DOHH2 (cell line): ENCODE results near the gene ITSN2.

Source experiments
- H3F3A ChIP-seq: fragments of 200-600 bp; sonication (generic), shearing (Covaris generic); 2 replicates; pipeline ENCODE4 v1.6.0; 2016; ENCODE audit warnings: antibody characterized with exemption, mild to moderate bottlenecking; ENCODE audit not compliant: control insufficient read depth, insufficient read depth
- H3K27ac ChIP-seq: fragments of 200-600 bp; sonication (generic); 2 replicates; pipeline ENCODE4 v1.5.1; 2014; ENCODE audit warnings: low read depth, mild to moderate bottlenecking, low read length, moderate library complexity
- H3K27me3 ChIP-seq: fragments of 200-600 bp; sonication (generic); 2 replicates; pipeline ENCODE4 v1.6.1; 2014; ENCODE audit warnings: mild to moderate bottlenecking, low read length, mixed read lengths; ENCODE audit not compliant: control insufficient read depth
- H3K36me3 ChIP-seq: fragments of 200-600 bp; sonication (generic); 2 replicates; pipeline ENCODE4 v1.6.1; 2014; ENCODE audit warnings: mild to moderate bottlenecking, low read length, moderate library complexity, mixed read lengths; ENCODE audit not compliant: control insufficient read depth
- H3K4me1 ChIP-seq: fragments of 200-600 bp; sonication (generic); 2 replicates; pipeline ENCODE4 v1.6.1; 2014; ENCODE audit warnings: mild to moderate bottlenecking, low read length, mixed read lengths; ENCODE audit not compliant: control insufficient read depth
- H3K4me2 ChIP-seq: fragments of 200-600 bp; sonication (generic); 2 replicates; pipeline ENCODE4 v1.6.0; 2014; ENCODE audit warnings: mild to moderate bottlenecking, low read length, moderate library complexity
- H3K4me3 ChIP-seq: fragments of 200-600 bp; sonication (generic); 2 replicates; pipeline ENCODE4 v1.5.1; 2014; ENCODE audit warnings: mild to moderate bottlenecking, low read length, mixed read lengths
- H3K79me2 ChIP-seq: fragments of 200-600 bp; sonication (generic); 2 replicates; pipeline ENCODE4 v1.6.1; 2014; ENCODE audit warnings: mild to moderate bottlenecking, low read length, mixed read lengths; ENCODE audit not compliant: control insufficient read depth
- H3K9me2 ChIP-seq: fragments of 200-600 bp; sonication (generic); replicated peaks from 2 replicates; pipeline ENCODE4 v1.6.1; 2014; ENCODE audit warnings: mild to moderate bottlenecking, low read length, mixed read lengths; ENCODE audit not compliant: control insufficient read depth
- H3K9me3 ChIP-seq: fragments of 200-600 bp; sonication (generic); 2 replicates; pipeline ENCODE4 v1.6.1; 2014; ENCODE audit warnings: antibody characterized with exemption, low read length, mixed read lengths; ENCODE audit not compliant: control insufficient read depth, insufficient read depth
- H4K20me1 ChIP-seq: fragments of 200-600 bp; sonication (generic); 2 replicates; pipeline ENCODE4 v1.6.0; 2014; ENCODE audit warnings: low read depth, mild to moderate bottlenecking, antibody characterized with exemption, low read length, moderate library complexity; ENCODE audit not compliant: control insufficient read depth, insufficient read depth
- EZH2phosphoT487 ChIP-seq: fragments of 200-600 bp; sonication (generic); IDR thresholded peaks from 2 replicates; pipeline ENCODE4 v1.6.1; 2017; ENCODE audit warnings: borderline replicate concordance, mild to moderate bottlenecking, antibody characterized with exemption, low read length, moderate library complexity, mixed read lengths
- TF ChIP-seq, protein P1 (sequence below): fragments of 200-600 bp; sonication (generic); IDR thresholded peaks from one replicate; pipeline ENCODE4 v1.5.1; 2014; ENCODE audit warnings: antibody characterized with exemption, mild to moderate bottlenecking, low read depth, low read length; ENCODE audit not compliant: poor library complexity, severe bottlenecking

Gene ITSN2

GRCh38 chr2:24247592-24247991, 112.7 kb downstream of the ITSN2 start:
- H3K36me3 ChIP-seq, result peaks cover 74% of the 10 kb centered on the region
- no peak overlapping the region for H3K27ac ChIP-seq
- no peaks in the 10 kb centered on the region for H4K20me1 ChIP-seq

GRCh38 chr2:24247164-24247563, 113.2 kb downstream of the ITSN2 start:
- TF ChIP-seq, protein P1, sequence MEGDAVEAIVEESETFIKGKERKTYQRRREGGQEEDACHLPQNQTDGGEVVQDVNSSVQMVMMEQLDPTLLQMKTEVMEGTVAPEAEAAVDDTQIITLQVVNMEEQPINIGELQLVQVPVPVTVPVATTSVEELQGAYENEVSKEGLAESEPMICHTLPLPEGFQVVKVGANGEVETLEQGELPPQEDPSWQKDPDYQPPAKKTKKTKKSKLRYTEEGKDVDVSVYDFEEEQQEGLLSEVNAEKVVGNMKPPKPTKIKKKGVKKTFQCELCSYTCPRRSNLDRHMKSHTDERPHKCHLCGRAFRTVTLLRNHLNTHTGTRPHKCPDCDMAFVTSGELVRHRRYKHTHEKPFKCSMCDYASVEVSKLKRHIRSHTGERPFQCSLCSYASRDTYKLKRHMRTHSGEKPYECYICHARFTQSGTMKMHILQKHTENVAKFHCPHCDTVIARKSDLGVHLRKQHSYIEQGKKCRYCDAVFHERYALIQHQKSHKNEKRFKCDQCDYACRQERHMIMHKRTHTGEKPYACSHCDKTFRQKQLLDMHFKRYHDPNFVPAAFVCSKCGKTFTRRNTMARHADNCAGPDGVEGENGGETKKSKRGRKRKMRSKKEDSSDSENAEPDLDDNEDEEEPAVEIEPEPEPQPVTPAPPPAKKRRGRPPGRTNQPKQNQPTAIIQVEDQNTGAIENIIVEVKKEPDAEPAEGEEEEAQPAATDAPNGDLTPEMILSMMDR, result no peak
- no peak for TF ChIP-seq EZH2phosphoT487
- Histone ChIP-seq H3K4me2 (no peak overlapping the region), H4K20me1 (no peaks in the 10 kb centered on the region), H3K36me3 (peaks cover 73% of the 10 kb centered on the region), H3K4me3 (no peak overlapping the region), H3F3A (peaks cover 3% of the 10 kb centered on the region; the same call in 1 of the 2 replicates), H3K9me2 (no peaks in the 10 kb centered on the region), H3K4me1 (peaks cover 12% of the 10 kb centered on the region), H3K9me3 (no peaks in the 10 kb centered on the region), H3K79me2 (no peaks in the 10 kb centered on the region), H3K27me3 (no peaks in the 10 kb centered on the region), H3K27ac (no peak overlapping the region)

More at GRCh38 chr2:24247592-24247991, 112.7 kb downstream of the ITSN2 start:
- Histone ChIP-seq H3K4me2 (no peak overlapping the region), H3F3A (peaks cover 5% of the 10 kb centered on the region; the same call in 1 of the 2 replicates), H3K4me1 (peaks cover 8% of the 10 kb centered on the region), H3K4me3 (no peak overlapping the region), H3K27me3 (no peaks in the 10 kb centered on the region), H3K9me2 (no peaks in the 10 kb centered on the region), H3K9me3 (no peaks in the 10 kb centered on the region), H3K79me2 (no peaks in the 10 kb centered on the region)
- TF ChIP-seq EZH2phosphoT487, result no peak
- TF ChIP-seq, protein P1, result no peak

DNA sequence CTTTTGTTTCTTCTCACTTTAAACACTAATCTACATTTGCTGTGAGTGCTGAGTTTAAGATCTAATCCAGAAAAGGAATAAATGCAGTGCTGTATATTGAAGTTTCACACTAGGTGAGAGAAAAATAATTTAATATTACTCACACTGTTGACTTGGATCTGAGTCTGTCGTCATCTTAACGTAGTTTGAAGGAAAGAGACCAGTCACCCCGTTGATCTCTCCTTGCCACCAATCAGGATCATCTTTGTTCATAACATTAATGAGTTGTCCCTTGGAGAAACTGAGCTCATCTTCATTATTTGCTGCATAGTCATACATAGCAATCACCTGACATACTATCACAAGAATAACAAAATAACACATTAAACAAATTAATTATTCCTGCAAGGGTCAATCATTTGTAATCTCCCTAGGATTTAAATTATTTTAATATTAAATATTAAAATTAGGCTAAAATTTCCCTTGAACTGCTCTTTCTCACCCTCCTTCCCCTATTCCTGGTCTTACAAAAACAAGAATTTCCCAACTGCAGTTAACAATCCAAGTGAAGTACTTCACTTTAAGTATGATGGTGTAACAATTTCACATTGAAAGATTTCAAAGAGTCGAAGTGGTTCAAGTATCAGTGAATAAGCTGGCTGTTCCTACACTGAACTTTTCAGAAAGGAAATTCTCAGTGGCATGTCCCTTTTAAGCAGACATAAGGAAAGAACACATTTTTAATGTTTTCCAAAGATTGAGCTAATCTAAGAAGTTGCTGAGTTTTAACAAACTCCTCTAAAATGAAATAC, 114.2 kb downstream of the ITSN2 start:
- TF ChIP-seq EZH2phosphoT487, result no peak
- TF ChIP-seq, protein P1, result no peak
- no peak overlapping the region for H3K4me3 ChIP-seq
- H3K4me1 ChIP-seq, result peaks cover 18% of the 10 kb centered on the region
- H3F3A ChIP-seq, result 0 out of 2 replicates have a peak, but pooled peaks cover 3% of the 10 kb centered on the region
- no peaks in the 10 kb centered on the region for H3K9me2 ChIP-seq
- no peaks in the 10 kb centered on the region for H3K79me2 ChIP-seq
- H3K27ac ChIP-seq, result no peak overlapping the region
- H3K36me3 ChIP-seq, result peaks cover 77% of the 10 kb centered on the region
- H3K27me3 ChIP-seq, result no peaks in the 10 kb centered on the region
- H3K9me3 ChIP-seq, result no peaks in the 10 kb centered on the region
- H3K4me2 ChIP-seq, result no peak overlapping the region
- no peaks in the 10 kb centered on the region for H4K20me1 ChIP-seq
